ENCODE data around the gene TSHR.

GRCh38 chr14:80973931-80974641 lies 18.7 kb downstream of the TSHR start:
- TF ChIP-seq ZNF232 (CRISPR knock-in tag; IDR thresholded peaks at IDR 0.05) (no peak), SP1 (CRISPR knock-in tag; conservative IDR thresholded peaks at IDR 0.05) (no peak), SMAD4 (CRISPR knock-in tag; IDR thresholded peaks at IDR 0.05) (no peak), CTCF (IDR thresholded peaks at IDR 0.05) (no peak), TEAD1 (CRISPR knock-in tag; IDR thresholded peaks at IDR 0.05) (no peak), E2F5 (CRISPR knock-in tag; IDR thresholded peaks at IDR 0.05) (no peak), ZNF263 (CRISPR knock-in tag; IDR thresholded peaks at IDR 0.05; ENCODE audit: low read depth) (no peak), FOXP4 (CRISPR knock-in tag; IDR thresholded peaks at IDR 0.05) (no peak), GABPB1 (CRISPR knock-in tag; IDR thresholded peaks at IDR 0.05) (no peak), FOXP1 (CRISPR knock-in tag; IDR thresholded peaks at IDR 0.05; ENCODE audit: borderline replicate concordance) (no peak), FOXJ3 (CRISPR knock-in tag; IDR thresholded peaks at IDR 0.05; ENCODE audit: borderline replicate concordance) (no peak)
- TF ChIP-seq, protein P1, sequence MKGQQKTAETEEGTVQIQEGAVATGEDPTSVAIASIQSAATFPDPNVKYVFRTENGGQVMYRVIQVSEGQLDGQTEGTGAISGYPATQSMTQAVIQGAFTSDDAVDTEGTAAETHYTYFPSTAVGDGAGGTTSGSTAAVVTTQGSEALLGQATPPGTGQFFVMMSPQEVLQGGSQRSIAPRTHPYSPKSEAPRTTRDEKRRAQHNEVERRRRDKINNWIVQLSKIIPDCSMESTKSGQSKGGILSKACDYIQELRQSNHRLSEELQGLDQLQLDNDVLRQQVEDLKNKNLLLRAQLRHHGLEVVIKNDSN (CRISPR knock-in tag; IDR thresholded peaks at IDR 0.05) = no peak
- TF ChIP-seq, protein P2, sequence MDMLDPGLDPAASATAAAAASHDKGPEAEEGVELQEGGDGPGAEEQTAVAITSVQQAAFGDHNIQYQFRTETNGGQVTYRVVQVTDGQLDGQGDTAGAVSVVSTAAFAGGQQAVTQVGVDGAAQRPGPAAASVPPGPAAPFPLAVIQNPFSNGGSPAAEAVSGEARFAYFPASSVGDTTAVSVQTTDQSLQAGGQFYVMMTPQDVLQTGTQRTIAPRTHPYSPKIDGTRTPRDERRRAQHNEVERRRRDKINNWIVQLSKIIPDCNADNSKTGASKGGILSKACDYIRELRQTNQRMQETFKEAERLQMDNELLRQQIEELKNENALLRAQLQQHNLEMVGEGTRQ (CRISPR knock-in tag; IDR thresholded peaks at IDR 0.05) = no peak
